Measurements from ENCODE around the gene TTLL6.

- TF ChIP-seq CTCF (IDR thresholded peaks at IDR 0.05; ENCODE audit: insufficient read depth, low read depth, low read length) = no peak
- TF ChIP-seq EZH2 (IDR thresholded peaks at IDR 0.05; ENCODE audit: insufficient read depth, low read length) = no peak
These were observed 29.2 kb downstream of the TTLL6 start for GRCh38 chr17:48787828-48788227.

Measured in astrocyte (in vitro differentiated cells and primary cell).